ENCODE measurements around the gene STAT5B.
"Not testable (repeated sequence)": the region's sequence is repeated elsewhere in the genome, so short reads cannot be mapped to it uniquely, and the experiment has no call there.

The STAT5B gene

DNA sequence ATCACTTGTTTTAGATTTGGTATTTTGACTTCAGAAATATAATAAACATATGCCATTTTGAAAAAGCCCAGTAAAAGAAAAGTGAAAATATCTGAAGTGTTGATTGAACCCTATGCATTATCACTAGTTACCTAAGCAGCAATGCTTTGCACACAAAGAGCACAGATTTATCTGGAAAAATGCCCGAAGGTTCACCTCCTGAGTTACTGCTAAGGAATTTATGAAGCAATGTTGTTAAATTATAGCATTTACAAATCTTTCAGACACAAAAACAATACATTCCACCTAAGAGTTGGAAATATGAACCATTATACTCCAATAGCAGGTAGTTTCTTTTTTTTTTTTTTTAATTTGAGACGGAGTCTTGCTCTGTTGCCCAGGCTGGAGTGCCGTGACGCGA, 43.0 kb downstream of the STAT5B start:
- no peak for DNase-seq (ENCODE audit: low read depth)

DNA sequence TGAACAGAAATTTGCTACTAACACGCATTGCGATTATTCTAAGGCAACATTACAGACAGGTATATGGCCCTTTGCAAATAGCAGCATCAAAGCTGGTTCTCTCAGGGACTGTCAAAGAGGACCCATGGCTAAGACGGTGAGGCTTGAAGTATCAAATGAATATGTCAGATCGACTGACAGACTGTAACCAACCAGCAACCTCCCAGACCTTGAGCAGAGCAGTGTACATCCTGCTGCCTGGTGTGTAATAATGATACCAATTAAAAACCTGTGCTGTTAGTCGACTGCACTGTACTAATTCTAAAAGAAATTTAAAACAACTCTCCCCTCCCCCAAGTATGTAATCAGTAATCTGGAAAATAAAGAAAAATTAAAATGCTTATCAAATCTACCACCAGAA, 46.0 kb downstream of the STAT5B start:
- DNase-seq (ENCODE audit: low read depth), result no peak

DNA sequence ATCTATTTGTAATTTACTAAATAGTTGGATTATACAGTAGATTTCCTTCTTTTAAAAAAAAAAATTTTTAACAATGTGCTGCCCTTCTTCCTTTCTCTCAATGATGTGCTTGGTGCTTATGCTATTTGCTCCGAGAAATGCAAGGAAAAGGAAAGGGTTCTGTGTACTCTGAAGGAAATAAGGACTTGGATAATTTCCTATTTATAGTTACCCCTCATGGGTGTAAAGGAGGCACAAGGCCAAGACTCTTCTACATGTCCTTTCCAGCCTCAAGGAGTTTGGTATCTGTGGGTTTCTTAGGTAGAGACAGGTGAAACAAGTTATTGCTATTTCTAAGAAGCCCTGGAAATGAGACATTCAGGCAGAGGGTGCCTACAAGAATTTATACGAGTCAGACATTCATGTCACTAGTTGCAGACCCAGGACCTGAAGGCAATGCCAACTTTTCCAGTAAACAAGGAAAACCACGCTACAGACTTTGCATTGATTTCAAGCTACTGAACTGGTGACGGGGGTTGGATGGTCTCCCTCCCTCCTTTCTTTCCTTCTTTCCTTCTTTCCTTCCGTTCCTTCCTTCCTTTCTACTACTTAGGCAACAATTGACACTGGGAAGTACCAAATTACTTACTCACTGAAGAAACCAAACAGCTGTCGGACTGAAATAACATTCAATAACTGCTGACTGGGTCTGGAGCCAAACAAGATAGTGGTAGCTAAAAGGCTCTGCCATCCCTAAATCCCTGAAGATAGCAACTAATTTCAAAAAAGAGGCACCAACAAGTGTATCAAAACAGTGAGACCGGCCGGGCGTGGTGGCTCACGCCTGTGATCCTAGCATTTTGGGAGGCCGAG, 48.1 kb downstream of the STAT5B start:
- no peak for DNase-seq (ENCODE audit: low read depth)

DNA sequence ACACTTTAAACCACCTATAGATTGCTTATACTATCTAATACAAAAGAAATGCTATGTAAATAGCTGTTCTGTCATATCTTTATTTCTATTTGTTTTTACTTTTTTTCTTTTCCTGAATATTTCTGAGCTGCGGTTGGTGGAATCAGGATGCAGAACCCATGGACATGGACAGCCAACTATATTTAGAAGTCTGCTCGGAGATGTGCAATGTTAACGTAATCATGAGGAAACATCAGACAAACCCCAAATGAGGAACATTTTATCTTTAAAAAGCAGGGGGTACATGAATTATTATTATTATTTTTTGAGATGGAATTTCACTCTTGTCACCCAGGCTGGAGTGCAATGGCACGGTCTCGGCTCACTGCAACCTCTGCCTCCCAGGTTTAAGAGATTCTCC, 50.5 kb downstream of the STAT5B start:
- DNase-seq (ENCODE audit: low read depth), result no peak

DNA sequence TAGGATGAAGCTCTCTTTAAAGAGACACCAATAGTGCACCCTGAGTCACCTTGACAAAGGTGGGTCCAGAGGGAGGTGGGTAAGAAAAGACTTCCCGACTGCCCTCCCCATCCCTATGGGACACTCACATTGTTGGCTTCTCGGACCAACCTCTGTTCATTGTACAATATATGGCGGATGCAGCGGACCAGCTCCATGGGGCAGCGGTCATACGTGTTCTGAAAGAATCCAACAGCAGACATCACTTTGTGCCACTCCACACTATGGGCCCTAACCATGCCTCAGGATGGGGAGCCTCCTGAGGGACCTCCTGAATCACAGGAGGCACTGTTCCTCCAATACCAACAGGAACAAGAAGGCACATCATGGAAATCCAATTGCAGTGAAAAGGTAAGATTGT, 51.5 kb downstream of the STAT5B start:
- DNase-seq (ENCODE audit: low read depth), result no peak

DNA sequence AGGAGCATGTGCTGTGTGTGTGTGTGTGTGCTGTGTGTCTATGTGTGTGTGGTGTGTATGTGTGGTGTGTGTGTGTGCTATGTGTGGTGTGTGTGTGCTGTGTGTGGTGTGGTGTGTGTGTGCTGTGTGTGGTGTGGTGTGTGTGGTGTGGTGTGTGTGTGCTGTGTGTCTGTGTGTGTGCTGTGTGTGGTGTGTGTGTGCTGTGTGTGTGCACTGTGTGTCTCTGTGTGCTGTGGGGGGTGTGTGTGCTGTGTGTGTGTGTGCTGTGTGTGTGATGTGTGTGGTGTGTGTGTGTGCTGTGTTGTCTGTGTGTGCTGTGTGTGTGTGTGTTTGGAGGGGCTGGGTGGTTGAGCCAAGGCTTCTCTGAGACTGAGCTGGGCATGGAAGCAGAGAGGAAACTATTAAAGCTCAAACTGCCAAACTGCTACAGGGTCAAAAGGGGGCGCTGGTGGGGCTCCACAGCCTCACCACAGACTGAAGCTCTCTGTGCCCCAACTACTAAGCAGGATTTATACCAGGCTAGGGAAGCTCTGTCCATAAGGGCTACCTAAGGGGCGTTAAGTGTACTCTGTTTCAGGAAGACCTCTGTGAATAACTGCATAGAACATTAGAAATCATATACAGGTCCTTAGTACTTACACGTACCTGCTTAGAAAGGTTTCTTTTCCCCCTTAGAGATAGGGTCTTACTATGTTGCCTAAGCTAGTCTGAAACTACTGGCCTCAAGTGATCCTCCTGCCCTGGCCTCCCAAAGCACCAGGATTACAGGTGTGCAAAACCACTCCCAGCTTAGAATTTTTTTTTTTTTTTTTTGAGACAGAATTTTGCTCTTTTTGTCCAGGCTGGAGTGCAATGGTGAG, 54.1 kb downstream of the STAT5B start:
- no peak for DNase-seq (ENCODE audit: low read depth)

DNA sequence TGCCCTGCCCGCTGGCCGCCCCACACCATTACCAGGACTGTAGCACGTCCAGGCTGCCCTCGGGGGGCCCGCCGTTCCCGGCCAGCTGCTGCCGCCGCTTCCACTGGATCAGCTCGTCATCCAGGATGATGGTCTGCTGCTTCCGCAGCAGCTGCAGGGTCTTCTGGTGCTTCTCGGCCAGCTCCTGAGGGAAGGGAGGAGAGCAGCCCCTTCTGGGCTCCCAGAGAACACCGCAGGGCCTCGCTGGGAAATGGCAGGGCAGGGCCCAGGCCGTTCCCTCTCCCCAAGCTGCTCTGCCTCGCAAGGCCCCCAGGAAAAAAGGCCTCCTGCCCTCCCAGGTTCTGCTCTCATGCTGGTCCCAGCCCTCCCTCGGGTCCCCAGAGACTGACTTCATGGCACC, 56.9 kb downstream of the STAT5B start:
- DNase-seq (ENCODE audit: low read depth), result not testable (repeated sequence)

DNA sequence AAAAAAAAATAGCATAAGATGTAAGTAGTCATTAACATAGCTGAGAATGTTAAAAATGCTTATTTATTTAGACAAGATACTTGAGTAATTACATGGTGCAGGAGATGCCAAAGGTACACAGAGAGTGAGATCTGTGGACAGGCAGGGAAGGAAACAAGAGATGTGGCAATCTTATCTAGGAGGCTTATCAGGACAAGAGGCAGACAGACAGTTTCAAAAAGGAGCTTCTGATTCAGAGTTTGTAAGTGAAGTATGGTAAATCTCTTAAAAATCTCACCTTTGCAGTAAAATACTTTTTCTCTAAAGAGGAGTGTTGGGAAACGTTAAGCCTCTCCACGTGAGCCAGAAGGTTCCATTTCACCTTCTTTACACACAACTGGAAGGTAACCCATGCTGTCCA, 62.0 kb downstream of the STAT5B start:
- no peak for DNase-seq (ENCODE audit: low read depth)

DNA sequence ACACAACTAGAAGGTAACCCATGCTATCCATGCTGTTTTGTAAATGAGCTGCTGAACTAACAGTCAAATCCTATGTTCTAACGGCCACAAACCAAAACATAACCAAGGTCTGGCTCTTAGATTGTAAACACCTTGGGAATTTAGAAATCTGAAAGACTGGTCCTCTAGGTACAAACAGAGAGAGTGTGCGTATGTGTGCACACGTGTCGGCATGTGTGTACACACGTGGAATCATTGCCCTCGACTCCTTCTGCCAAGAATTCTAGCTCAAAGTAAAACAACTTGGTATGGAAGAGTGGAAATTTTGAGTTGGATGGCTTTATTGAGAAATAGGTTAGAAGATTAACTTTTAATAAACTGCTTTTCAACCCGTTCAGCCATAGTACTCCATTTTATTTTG, 63.8 kb downstream of the STAT5B start:
- no peak for DNase-seq (ENCODE audit: low read depth)

DNA sequence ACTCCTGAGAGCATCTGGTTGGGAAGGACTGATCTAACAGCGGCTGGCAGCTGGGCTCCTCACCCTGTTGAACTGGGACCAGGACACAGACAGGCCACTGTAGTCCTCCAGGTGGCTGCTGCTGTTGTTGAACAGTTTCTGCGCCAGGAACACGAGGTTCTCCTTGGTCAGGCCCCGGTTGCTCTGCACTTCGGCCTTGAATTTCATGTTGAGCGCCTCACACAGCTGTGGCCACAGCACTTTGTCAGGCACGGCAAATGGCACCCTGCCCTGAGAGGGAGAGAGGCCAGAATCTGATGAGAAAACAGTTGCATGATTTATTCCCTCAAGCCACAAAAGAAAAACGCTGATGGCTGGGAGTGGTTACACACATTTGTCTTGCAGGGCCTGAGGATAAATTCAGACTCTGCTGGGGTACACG, 64.3 kb downstream of the STAT5B start:
- DNase-seq (ENCODE audit: low read depth), result peak; percentile 45

DNA sequence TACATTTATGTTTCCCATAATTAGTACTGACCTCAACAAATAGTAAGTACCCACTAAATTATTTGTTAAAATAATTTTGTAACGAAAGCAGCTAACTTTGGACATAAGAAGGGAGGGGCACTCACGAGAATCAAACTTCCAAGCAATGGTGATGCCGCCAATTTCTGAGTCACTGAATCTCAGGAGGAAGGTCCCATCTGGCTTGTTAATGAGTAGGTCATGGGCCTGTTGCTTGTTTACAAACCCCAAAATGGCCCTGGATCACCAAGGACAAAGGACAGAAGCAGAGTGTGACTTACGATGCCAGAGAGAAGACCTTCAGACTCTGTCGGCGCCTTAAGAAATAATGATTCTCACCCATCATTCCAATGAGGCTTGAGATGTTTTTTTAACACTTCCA, 66.1 kb downstream of the STAT5B start:
- DNase-seq (ENCODE audit: low read depth), result no peak

DNA sequence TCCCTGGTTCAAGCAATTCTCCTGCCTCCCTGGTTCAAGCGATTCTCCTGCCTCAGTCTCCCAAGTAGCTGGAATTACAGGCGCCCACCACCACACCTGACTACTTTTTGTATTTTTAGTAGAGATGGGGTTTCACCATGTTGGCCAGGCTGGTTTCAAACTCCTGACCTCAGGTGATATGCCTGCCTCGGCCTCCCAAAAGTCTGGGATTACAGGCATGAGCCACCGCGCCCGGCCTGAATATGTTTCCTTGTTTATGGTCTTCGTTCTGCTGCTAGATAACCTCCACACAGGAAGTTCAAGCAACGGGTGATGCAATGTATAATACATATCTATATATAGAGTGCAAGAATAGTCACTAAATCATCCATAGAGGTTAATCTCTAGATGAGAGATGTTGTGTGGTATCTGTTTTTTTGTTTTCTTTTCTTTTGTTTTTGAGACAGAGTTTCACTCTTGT, 70.0 kb downstream of the STAT5B start:
- not testable (repeated sequence) for DNase-seq (ENCODE audit: low read depth)

DNA sequence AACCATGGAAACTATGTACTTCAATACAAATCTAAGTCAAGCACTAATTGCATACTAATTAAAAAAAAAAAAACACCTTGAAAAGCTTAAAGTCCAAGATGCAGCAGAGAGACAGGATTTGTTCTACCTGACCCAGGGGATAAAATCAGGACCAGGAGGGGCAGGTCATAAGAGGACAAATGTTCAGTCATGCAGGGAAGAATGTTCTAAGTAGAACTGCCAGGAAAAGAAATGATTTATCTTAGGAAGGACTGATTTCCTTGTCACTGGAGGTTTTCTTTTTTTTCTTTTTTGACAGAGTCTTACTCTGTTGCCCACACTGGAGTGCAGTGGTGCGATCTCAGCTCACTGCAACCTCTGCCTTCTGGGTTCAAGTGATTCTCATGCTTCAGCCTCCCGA, 72.8 kb downstream of the STAT5B start:
- DNase-seq (ENCODE audit: low read depth), result no peak

DNA sequence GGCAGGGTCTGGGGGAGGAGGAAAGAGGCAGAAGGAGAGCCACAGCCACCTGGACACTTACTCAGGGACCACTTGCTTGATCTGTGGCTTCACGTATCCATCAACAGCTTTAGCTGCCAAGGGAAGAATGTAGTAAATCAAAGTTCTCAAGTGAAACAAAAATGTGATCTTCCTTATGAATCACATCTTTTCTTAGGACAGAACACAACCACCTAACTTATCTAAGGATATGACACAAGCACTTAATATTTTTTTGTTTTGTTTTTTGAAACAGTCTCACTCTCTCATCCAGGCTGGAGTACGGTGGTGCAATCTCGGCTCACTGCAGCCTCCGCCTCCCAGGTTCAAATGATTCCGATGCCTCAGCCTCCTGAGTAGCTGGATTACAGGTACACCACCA, 73.5 kb downstream of the STAT5B start:
- no peak for DNase-seq (ENCODE audit: low read depth)

DNA sequence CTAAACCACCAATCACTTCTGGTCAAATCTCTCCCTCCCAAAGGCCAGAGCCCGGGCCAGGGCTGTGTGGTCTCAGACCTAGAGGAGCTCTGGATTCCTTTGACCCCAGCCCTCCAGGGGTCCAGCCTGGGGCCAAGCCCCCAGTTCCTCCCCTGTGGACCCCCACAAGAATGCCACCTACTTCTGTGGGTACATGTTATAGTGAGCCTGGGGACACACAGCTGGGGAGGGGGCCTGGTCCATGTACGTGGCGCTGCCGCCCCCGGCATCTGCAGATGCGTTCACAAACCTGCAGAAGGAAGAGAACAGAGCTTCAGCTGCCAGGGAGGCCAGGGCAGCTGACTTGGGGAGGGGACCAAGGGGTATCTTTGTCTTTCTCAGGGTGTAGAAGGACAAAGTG, 74.0 kb downstream of the STAT5B start:
- no peak for DNase-seq (ENCODE audit: low read depth)

DNA sequence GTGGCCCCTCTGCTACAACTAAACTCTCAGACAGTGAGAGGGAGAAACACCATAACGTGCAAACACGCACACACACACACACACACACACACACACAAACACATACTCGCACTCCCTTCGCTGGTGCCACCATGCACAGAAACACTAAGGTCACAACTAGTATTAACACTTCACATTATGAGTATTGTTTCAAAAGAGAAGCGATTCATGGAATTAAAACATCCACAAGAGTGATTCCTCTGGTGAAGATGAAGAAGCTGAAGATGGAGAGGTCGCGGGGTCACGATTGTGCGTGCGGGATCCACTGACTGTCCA, 74.8 kb downstream of the STAT5B start:
- no peak for DNase-seq (ENCODE audit: low read depth)

DNA sequence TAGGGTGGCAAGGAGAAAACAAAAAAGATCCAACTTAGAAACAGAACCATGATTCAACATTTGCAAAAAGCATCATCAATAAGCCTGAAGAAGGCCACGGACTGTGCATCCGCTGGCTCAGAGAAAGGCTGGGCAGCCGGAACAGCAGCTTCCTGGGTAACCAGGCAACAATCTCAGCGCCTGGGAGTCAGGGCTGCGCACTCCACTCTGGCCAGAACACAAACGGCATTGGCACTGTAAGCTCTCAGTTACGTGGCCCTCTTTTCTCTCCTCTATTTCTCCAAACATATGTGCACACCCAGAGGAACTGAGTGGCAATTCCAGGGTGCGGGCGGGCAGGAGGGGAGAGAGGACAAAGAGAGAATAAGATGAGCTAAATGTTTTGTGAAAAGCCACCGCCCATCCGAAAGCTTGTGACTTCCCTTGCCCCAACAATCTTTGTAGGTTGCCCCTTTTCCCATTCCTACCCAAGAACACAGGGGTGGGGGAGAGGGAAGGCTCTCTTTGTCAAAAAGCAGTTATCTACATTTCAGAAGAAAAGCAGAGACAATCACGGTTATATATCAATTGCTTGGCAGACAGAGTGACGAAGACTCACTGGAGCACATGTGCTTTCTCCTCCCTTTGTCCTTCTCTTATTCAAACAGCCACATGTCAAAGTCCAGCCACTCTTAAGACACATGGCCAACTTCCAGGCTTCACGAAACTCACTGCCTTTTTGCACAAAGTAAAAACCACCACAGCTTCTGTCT, 75.3 kb downstream of the STAT5B start:
- DNase-seq (ENCODE audit: low read depth), result no peak

DNA sequence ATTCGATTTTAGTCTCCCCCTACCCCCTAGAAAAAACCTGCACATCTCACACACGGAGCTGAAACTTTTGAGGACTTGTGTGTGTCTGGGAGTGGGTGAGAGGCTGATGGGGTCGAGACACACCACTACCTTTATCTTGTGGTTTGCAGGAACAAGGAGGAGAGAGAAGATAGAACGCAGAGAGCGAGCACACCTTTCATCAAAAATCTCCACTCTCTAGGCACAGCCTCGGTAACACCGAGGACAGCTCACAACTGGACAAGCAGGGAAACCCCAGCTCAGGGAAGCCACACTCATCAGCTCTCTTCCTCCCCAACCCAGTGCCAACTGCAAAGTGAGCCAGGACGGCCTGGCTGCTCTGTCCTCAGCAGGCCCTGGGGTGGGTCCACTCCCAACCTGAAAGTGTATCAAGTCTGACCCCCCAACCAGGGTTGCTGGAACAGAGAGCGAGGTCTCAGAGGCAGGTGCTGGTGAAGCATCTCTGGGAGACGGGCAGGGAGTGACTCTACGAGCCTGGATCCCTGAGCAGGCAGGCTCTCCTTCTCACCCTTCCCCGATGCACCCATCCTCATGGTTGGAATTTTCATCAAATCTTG, 76.7 kb downstream of the STAT5B start:
- DNase-seq (ENCODE audit: low read depth), result no peak

DNA sequence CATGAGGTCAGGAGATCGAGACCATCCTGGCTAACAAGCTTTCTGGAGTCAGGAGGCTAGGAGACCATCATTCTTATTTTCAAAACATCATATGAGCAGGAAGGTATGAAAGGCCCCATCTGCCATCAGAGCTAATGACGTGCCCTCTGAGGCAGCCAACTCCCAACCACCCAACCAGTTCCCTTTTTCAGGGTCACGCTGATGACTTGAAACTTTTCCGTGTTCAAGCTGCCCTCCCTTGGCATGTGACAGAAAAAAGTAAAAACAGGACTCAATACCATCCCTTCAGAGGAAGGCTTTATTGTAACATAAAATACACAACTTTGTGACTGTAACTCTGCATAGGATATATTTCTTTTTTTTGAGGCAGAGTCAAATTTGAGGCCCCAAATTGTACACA, 77.3 kb downstream of the STAT5B start:
- DNase-seq (ENCODE audit: low read depth), result no peak

DNA sequence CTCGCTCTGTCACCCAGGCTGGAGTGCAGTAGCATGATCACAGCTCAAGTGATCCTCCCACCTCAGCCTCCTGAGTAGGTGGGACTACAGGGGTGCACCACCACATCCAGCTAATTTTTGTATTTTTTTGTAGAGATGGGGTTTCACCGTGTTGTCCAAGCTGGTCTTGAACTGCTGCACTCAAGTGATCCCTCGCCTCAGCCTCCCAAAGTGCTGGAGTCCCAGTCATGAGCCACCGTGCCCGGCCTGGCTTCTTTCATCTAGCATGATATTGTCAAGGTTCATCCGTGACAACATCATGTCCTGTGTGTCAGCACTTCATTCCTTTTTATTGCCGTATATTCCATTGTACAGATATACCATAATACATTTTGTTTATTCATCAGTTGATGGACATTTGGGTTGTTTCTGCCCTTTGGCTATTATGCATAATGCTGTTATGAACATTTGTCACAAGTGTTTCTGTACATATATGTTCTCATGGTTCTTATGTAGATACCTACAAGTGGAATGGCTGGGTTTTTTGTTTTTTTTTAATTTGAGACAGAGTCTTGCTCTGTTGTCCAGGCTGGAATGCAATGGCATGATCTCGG, 78.5 kb downstream of the STAT5B start:
- DNase-seq (ENCODE audit: low read depth), result no peak

DNA sequence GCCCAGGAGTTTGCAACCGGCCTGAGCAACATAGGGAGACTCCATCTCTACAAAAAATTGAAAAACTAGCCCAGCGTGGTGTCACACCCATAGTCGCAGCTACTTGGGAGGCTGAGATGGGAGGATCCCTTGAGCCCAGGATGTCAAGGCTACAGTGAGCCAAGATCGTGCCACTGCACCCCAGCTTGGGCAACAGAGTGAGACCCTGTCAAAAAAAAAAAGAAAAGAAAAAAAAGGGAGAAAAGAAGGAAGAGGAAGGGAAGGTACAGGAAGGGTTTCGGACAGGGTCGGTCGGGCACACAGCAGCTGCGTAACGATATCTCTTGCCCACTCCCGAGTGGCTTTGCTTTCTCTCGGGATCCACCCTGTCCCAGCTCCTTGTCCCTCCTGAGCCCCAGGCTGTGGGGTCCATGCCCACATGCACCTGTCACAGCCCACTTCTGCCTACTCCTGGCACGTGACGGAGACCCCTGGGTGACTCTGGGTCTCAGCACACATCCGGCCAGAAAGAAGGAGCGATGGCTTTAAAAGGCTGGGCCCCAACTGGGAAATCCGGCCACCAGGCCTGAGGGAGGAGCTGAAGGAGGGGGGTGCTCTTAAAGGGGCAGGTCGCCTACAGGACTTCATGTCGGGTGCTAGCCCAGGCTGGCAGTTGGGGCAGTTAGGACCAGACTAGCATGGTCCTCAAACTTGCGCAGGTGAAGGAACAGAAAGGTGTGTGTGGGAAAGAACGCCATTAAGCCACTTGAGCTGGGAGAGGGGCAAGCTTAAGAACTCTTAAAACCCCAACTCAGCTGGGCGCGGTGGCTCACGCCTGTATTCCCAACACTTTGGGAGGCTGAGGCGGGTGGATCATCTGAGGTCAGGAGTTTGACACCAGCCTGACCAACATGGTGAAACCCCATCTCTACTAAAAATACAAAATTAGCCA, 82.0 kb downstream of the STAT5B start, which contains the start of gene GHDC:
Gene GHDC (minus strand): TSS at position 526 of the 931 bp plus-strand sequence. CDS start 913 bp downstream, outside the sequence.
- peak; percentile 30 for DNase-seq (ENCODE audit: low read depth)
